BE2C (cell line): ENCODE results near the gene EPHA2.

Source experiments
- DNase-seq: peaks from one replicate; pipeline ENCODE4 v3.0.0-alpha.2; 2020
- H3K27me3 ChIP-seq: fragments of 250-450 bp; sonication (Bioruptor Pico); 2 replicates; pipeline ENCODE4 v1.5.1; 2020; ENCODE audit warnings: mild to moderate bottlenecking
- H3K36me3 ChIP-seq: fragments of 250-450 bp; sonication (Bioruptor Pico); 2 replicates; pipeline ENCODE4 v1.5.1; 2020; ENCODE audit warnings: mild to moderate bottlenecking
- H3K4me1 ChIP-seq: fragments of 250-450 bp; sonication (Bioruptor Pico); 2 replicates; pipeline ENCODE4 v1.5.1; 2020
- H3K4me3 ChIP-seq: 2 replicates; pipeline ENCODE4 v1.5.1; 2011; ENCODE audit warnings: low read depth, low read length
- H3K9me3 ChIP-seq: fragments of 250-450 bp; sonication (Bioruptor Pico); 2 replicates; pipeline ENCODE4 v1.5.1; 2020
- TF ChIP-seq, protein P1 (sequence below): IDR thresholded peaks from 2 replicates; pipeline ENCODE4 v1.5.1; 2012; ENCODE audit warnings: mild to moderate bottlenecking, low read depth, low read length

EPHA2 gene

GRCh38 chr1:16130827-16131226 is 25.0 kb downstream of the EPHA2 start:
- H3K27me3 ChIP-seq = no peaks in the 10 kb centered on the region
- TF ChIP-seq, protein P1, sequence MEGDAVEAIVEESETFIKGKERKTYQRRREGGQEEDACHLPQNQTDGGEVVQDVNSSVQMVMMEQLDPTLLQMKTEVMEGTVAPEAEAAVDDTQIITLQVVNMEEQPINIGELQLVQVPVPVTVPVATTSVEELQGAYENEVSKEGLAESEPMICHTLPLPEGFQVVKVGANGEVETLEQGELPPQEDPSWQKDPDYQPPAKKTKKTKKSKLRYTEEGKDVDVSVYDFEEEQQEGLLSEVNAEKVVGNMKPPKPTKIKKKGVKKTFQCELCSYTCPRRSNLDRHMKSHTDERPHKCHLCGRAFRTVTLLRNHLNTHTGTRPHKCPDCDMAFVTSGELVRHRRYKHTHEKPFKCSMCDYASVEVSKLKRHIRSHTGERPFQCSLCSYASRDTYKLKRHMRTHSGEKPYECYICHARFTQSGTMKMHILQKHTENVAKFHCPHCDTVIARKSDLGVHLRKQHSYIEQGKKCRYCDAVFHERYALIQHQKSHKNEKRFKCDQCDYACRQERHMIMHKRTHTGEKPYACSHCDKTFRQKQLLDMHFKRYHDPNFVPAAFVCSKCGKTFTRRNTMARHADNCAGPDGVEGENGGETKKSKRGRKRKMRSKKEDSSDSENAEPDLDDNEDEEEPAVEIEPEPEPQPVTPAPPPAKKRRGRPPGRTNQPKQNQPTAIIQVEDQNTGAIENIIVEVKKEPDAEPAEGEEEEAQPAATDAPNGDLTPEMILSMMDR = no peak
- H3K9me3 ChIP-seq = no peaks in the 10 kb centered on the region
- no peak overlapping the region for H3K4me3 ChIP-seq
- no peaks in the 10 kb centered on the region for H3K4me1 ChIP-seq
- H3K36me3 ChIP-seq = no peaks in the 10 kb centered on the region
- DNase-seq = no peak

- no peak overlapping the region for H3K4me3 ChIP-seq
- DNase-seq = no peak
- H3K36me3 ChIP-seq = no peaks in the 10 kb centered on the region
- no peaks in the 10 kb centered on the region for H3K9me3 ChIP-seq
- no peaks in the 10 kb centered on the region for H3K27me3 ChIP-seq
- TF ChIP-seq, protein P1 = no peak
- no peaks in the 10 kb centered on the region for H3K4me1 ChIP-seq
These were observed 25.8 kb downstream of the EPHA2 start for GRCh38 chr1:16129921-16130543.

- TF ChIP-seq, protein P1 = no peak
- Histone ChIP-seq H3K9me3 (no peaks in the 10 kb centered on the region), H3K4me3 (no peak overlapping the region), H3K36me3 (no peaks in the 10 kb centered on the region), H3K27me3 (no peaks in the 10 kb centered on the region), H3K4me1 (no peaks in the 10 kb centered on the region)
- DNase-seq = no peak
These were observed 26.6 kb downstream of the EPHA2 start for GRCh38 chr1:16129316-16129715.

DNA sequence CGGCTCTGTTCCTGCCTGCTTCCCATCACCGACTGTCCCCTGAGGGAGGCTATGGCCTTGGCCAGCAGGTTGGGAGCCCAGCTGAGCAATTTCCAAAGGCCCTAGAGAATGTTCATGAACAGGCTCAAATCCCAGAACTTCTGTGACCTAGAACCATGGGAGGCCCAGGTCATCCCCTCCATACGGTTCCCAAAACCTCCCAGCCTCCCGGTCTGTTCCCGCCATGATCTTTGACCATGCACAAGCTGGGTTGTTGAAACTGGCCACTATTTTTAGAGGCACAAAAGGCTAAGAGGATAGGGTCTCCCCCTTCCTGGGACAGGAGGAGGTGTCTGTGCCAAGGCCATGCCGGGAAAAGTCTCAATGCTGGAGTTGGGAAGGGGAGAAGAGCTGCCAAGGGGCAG is 27.5 kb downstream of the EPHA2 start:
- Histone ChIP-seq H3K9me3 (no peaks in the 10 kb centered on the region), H3K27me3 (no peaks in the 10 kb centered on the region), H3K36me3 (no peaks in the 10 kb centered on the region), H3K4me3 (no peak overlapping the region), H3K4me1 (no peaks in the 10 kb centered on the region)
- DNase-seq = no peak
- TF ChIP-seq, protein P1 = no peak

- no peak for DNase-seq
- no peaks in the 10 kb centered on the region for H3K4me1 ChIP-seq
- H3K4me3 ChIP-seq = no peak overlapping the region
- no peaks in the 10 kb centered on the region for H3K27me3 ChIP-seq
- H3K36me3 ChIP-seq = no peaks in the 10 kb centered on the region
- no peaks in the 10 kb centered on the region for H3K9me3 ChIP-seq
- TF ChIP-seq, protein P1 = no peak
These were observed 28.1 kb downstream of the EPHA2 start for GRCh38 chr1:16127676-16128337.

- no peak overlapping the region for H3K4me3 ChIP-seq
- H3K9me3 ChIP-seq = no peaks in the 10 kb centered on the region
- TF ChIP-seq, protein P1 = no peak
- DNase-seq = no peak
- H3K4me1 ChIP-seq = no peaks in the 10 kb centered on the region
- no peaks in the 10 kb centered on the region for H3K27me3 ChIP-seq
- H3K36me3 ChIP-seq = no peaks in the 10 kb centered on the region
These were observed 28.9 kb downstream of the EPHA2 start for GRCh38 chr1:16126743-16127515.
